Urinary bladder (tissue), 4 donors: Measurements from ENCODE around the gene KCTD11. TPM values are rescaled to one million over a fixed set of nuclear protein-coding genes. Genes with fewer than 3 reads are reported as not detected.
A peak's percentile ranks its signal among the peaks of the same experiment; 100 is the strongest.

Experiments
- DNase-seq: peaks from one replicate; pipeline ENCODE4 v3.0.0-alpha.2; 2015; ENCODE audit errors: extremely low spot score
- H3K27ac ChIP-seq: one replicate; pipeline ENCODE4 v1.5.1; 2013; ENCODE audit warnings: low read depth, mild to moderate bottlenecking, moderate library complexity
- H3K36me3 ChIP-seq: one replicate; pipeline ENCODE4 v1.6.1; 2013; ENCODE audit warnings: mild to moderate bottlenecking, moderate library complexity; ENCODE audit not compliant: insufficient read depth
- H3K4me1 ChIP-seq: one replicate; pipeline ENCODE4 v1.6.1; 2013; ENCODE audit warnings: mild to moderate bottlenecking, moderate library complexity; ENCODE audit not compliant: insufficient read depth
- H3K4me3 ChIP-seq: one replicate; pipeline ENCODE4 v1.5.1; 2013; ENCODE audit warnings: low read depth, low read length
- WGBS: extraction: QIAGEN DNeasy Blood & Tissue Kit; methylation state at CpG from one replicate; pipeline ENCODE4 v1.1.7; 2013; 5-methylcytosine and 5-hydroxymethylcytosine counted together
- polyA plus RNA-seq: library from polyadenylated mRNA; stranded (reverse); fragments of 200-250 nt; gene quantifications from one replicate; pipeline ENCODE4 v1.2.3, GENCODE V29; 2013
- total RNA-seq: library from RNA; depleted of rRNA; stranded (reverse); fragments of >200 nt; gene quantifications from one replicate; pipeline ENCODE4 v1.2.3, GENCODE V29; 2014
- donor health status: healthy with polysubstance abuse.
- donor health status: healthy.

Gene KCTD11
- total and polyA plus RNA-seq, 2 donors, result 3.9 to 19.3 TPM

GRCh38 chr17:7383742-7384488 is 32.0 kb downstream of the KCTD11 start:
- peak overlapping the region; percentile 16 for H3K4me3 ChIP-seq
- DNase-seq, result no peak
- 7% methylated on average over 65 of the region's 65 CpGs for WGBS
- H3K27ac ChIP-seq, result no peak overlapping the region
- H3K36me3 ChIP-seq, result no peaks in the 10 kb centered on the region
- no peaks in the 10 kb centered on the region for H3K4me1 ChIP-seq

GRCh38 chr17:7384489-7385081 is 32.6 kb downstream of the KCTD11 start:
- DNase-seq, result no peak
- Histone ChIP-seq H3K4me3 (peak overlapping the region; percentile 16), H3K4me1 (no peaks in the 10 kb centered on the region), H3K36me3 (no peaks in the 10 kb centered on the region), H3K27ac (no peak overlapping the region)
- 46% methylated on average over 23 of the region's 23 CpGs for WGBS

- DNase-seq, result no peak
- no peaks in the 10 kb centered on the region for H3K36me3 ChIP-seq
- H3K4me3 ChIP-seq, result no peak overlapping the region
- 97% methylated on average over 10 of the region's 10 CpGs for WGBS
- no peak overlapping the region for H3K27ac ChIP-seq
- no peaks in the 10 kb centered on the region for H3K4me1 ChIP-seq
Measured at GRCh38 chr17:7388856-7389255, 36.9 kb downstream of the KCTD11 start.

GRCh38 chr17:7389924-7390910 is 38.3 kb downstream of the KCTD11 start:
- no peaks in the 10 kb centered on the region for H3K4me1 ChIP-seq
- no peak for DNase-seq
- WGBS, result 85% methylated on average over 19 of the region's 19 CpGs
- H3K27ac ChIP-seq, result no peak overlapping the region
- no peak overlapping the region for H3K4me3 ChIP-seq
- H3K36me3 ChIP-seq, result no peaks in the 10 kb centered on the region

GRCh38 chr17:7391307-7391706 is 39.3 kb downstream of the KCTD11 start:
- Histone ChIP-seq H3K4me3 (no peak overlapping the region), H3K27ac (no peak overlapping the region), H3K36me3 (no peaks in the 10 kb centered on the region), H3K4me1 (no peaks in the 10 kb centered on the region)
- no peak for DNase-seq
- 71% methylated on average over 2 of the region's 2 CpGs for WGBS

GRCh38 chr17:7392696-7393612 is 41.0 kb downstream of the KCTD11 start:
- Histone ChIP-seq H3K36me3 (no peaks in the 10 kb centered on the region), H3K4me1 (no peaks in the 10 kb centered on the region), H3K4me3 (peak overlapping the region; percentile 63), H3K27ac (no peak overlapping the region)
- 68% methylated on average over 42 of the region's 42 CpGs for WGBS
- no peak for DNase-seq

- no peaks in the 10 kb centered on the region for H3K36me3 ChIP-seq
- H3K4me1 ChIP-seq, result no peaks in the 10 kb centered on the region
- H3K4me3 ChIP-seq, result peak overlapping the region; percentile 63
- H3K27ac ChIP-seq, result peak overlapping the region; percentile 93
- WGBS, result 5% methylated on average over 48 of the region's 48 CpGs
- no peak for DNase-seq
Measured at GRCh38 chr17:7393613-7394451, 41.9 kb downstream of the KCTD11 start.

- no peak for DNase-seq
- Histone ChIP-seq H3K4me3 (peak within 1 kb of the TSS; percentile 63), H3K4me1 (no peaks in the 10 kb centered on the region), H3K36me3 (no peaks in the 10 kb centered on the region), H3K27ac (peak within 1 kb of the TSS; percentile 97)
- WGBS, result under 1% methylated on average over 71 of the region's 71 CpGs
Measured at GRCh38 chr17:7394452-7395191, 42.7 kb downstream of the KCTD11 start, which contains the start of gene PLSCR3. Gene PLSCR3 (minus strand): TSS chr17:7394525. CDS start chr17:7394110, 415 bp downstream.

- H3K4me1 ChIP-seq, result no peaks in the 10 kb centered on the region
- WGBS, result 86% methylated on average over 4 of the region's 4 CpGs
- no peak overlapping the region for H3K27ac ChIP-seq
- H3K4me3 ChIP-seq, result no peak overlapping the region
- H3K36me3 ChIP-seq, result no peaks in the 10 kb centered on the region
- DNase-seq, result no peak
Measured at GRCh38 chr17:7396147-7396546, 44.2 kb downstream of the KCTD11 start.

- WGBS, result 95% methylated on average over 2 of the region's 2 CpGs
- no peak for DNase-seq
- H3K27ac ChIP-seq, result no peak overlapping the region
- H3K4me1 ChIP-seq, result no peaks in the 10 kb centered on the region
- H3K36me3 ChIP-seq, result no peaks in the 10 kb centered on the region
- H3K4me3 ChIP-seq, result no peak overlapping the region
Measured at GRCh38 chr17:7398612-7399011, 46.6 kb downstream of the KCTD11 start.

GRCh38 chr17:7403043-7403726 is 51.2 kb downstream of the KCTD11 start:
- peak overlapping the region; percentile 60 for H3K27ac ChIP-seq
- DNase-seq, result no peak
- WGBS, result 9% methylated on average over 16 of the region's 16 CpGs
- peak overlapping the region; percentile 56 for H3K4me3 ChIP-seq
- no peaks in the 10 kb centered on the region for H3K36me3 ChIP-seq
- no peaks in the 10 kb centered on the region for H3K4me1 ChIP-seq
